ENCODE data around the gene SH3GLB1.
"Not testable (repeated sequence)": the region's sequence is repeated elsewhere in the genome, so short reads cannot be mapped to it uniquely, and the experiment has no call there.

Gene SH3GLB1

GRCh38 chr1:86701731-86702130 lies 2.6 kb upstream of the SH3GLB1 start:
- FAIRE-seq (no peak), DNase-seq (ENCODE audit: insufficient read length, low spot score) (no peak)
- no peak for TF ChIP-seq CTCF (IDR thresholded peaks at IDR 0.05; ENCODE audit: insufficient read depth, missing control alignments)

- FAIRE-seq; DNase-seq (ENCODE audit: insufficient read length, low spot score): not testable (repeated sequence)
Observed at GRCh38 chr1:86702954-86703494, 1.4 kb upstream of the SH3GLB1 start.

DNA sequence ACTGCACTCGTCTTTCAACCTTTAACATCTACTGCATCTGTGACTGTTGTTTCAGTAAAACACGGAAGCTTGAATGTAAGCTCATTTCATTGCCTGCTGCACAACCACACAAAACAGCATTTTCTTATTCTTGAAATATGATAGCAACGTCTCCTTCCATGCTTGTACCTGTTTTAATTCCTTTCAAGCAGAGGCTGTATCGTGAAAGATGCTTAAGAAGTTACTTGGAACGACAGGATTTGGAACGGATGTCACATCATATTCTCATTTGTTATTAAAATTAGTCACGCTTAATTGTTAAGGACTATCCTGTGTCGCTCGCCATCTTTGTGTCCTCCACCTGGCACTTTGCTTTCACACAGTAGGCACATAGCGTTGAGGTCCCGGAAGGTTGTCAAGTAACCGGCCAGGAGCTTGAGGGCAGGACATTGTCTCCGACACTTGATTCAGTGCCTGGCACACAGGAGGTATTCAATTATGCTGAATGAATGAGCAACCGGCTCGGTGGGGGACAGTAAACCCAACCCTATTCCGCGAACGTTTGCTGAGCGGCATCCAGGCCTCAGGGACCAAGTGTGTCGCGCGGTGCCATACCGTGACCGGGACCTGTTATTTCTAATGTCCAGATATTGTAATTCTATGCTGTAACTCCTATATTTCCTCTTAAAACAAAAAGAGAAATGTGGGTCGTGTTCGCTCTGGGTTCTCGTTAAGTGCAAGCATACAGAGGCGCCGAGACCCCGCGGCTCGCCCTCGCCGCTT lies 499 bp upstream of the SH3GLB1 start:
- DNase-seq (ENCODE audit: insufficient read length, low spot score) (no peak), FAIRE-seq (no peak)
- TF ChIP-seq CTCF (IDR thresholded peaks at IDR 0.05; ENCODE audit: insufficient read depth, missing control alignments), result no peak

- FAIRE-seq (no peak), DNase-seq (ENCODE audit: insufficient read length, low spot score) (peak; percentile 15)
- TF ChIP-seq CTCF (IDR thresholded peaks at IDR 0.05; ENCODE audit: insufficient read depth, missing control alignments), result no peak
Observed at GRCh38 chr1:86704972-86705664, 742 bp downstream of the SH3GLB1 start.

DNA sequence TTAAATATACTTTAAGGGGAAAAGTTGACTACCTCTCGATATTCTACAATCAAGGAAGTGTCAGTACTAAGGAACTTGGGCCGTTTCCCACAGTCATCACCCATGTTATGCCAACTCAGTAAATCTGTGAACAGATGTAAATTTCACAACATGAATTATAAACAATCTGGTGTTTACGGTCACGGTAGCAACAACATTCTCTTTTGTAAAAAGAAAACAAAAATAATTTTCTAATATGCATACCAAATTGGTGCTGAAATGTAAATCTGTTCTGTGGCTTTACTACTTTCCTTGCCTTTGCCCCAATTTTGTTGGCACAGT lies 1.2 kb downstream of the SH3GLB1 start:
- TF ChIP-seq CTCF (IDR thresholded peaks at IDR 0.05; ENCODE audit: insufficient read depth, missing control alignments), result no peak
- no peak for DNase-seq (ENCODE audit: insufficient read length, low spot score)
- no peak for FAIRE-seq

GRCh38 chr1:86706018-86706635 lies 1.8 kb downstream of the SH3GLB1 start:
- no peak for TF ChIP-seq CTCF (IDR thresholded peaks at IDR 0.05; ENCODE audit: insufficient read depth, missing control alignments)
- no peak for DNase-seq (ENCODE audit: insufficient read length, low spot score)
- no peak for FAIRE-seq

DNA sequence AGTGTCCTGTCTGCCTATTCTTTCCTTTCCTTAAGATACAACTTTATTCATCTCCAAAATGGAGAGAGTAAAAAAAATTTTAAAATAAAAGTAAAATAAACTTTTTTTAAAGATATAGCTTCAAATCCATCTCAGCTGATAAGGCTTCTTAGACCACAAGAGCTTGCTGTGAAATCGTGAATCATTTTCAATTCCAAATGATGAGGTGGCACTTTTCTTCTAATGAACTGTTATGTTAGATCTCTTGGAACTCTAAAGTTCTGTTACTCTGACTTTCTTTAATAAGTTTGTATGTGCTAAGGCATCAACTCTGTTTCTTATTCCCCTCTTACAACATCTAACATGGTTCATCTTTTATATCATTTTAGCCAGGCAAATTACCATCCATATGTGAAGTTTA lies 4.5 kb downstream of the SH3GLB1 start:
- TF ChIP-seq CTCF (IDR thresholded peaks at IDR 0.05; ENCODE audit: insufficient read depth, missing control alignments), result no peak
- no peak for FAIRE-seq
- DNase-seq (ENCODE audit: insufficient read length, low spot score), result no peak
